Suppressor macrophage treated with lipopolysaccharide for 4 hours (primary cell): ENCODE measurements around the gene DRAP1.

Source experiments
- DNase-seq: peaks from one replicate; pipeline ENCODE4 v3.0.0-alpha.2; 2020

DRAP1 gene

GRCh38 chr11:65906602-65907001 lies 12.6 kb upstream of the DRAP1 start:
- DNase-seq, result no peak

- no peak for DNase-seq
These were observed 11.3 kb upstream of the DRAP1 start for GRCh38 chr11:65907878-65908277.

DNA sequence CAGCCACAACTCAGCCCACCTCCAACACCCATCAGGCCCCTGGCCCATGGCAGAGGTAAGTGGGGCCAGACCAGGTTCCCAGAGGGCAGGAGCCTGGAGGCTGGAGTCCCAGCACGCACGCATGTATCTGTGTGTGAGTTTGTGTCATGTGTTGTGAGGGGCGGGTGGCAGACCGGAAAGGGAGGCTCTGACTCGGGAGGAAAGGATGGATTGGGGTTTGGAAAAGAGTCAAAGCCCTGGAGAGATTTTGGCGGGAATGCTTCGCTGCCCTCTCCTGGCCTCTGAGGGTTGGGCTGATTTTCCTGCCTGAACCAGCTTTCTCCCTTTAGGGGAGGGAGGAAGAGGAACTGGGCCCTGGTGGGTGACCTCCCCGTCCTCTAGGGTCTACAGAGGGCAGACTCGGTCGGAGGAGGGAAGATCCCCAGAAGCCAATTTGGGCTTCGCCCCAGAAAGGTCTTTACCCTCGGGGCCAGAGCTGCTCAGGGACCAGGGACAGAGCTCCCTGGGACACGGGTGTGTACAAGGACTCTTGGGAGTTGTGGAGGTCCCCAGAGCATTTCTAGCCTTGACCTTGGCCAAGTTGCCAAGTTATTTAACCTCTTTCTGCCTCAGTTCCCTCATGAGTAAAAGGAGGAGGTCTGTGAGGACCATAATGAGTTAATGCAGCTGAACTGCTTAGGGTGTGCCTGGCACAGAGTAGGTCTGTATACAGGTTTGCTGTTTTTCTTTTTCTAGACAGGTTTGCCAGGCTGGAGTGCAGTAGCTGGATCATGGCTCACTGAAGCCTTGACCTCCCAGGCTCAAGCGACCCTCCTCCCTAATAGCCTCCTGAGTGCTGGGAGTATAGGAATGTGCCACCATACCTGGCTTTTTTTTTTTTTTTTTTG lies 7.3 kb upstream of the DRAP1 start:
- peak; percentile 32 for DNase-seq

- DNase-seq, result no peak
These were observed 6.4 kb upstream of the DRAP1 start for GRCh38 chr11:65912845-65913244.

DNA sequence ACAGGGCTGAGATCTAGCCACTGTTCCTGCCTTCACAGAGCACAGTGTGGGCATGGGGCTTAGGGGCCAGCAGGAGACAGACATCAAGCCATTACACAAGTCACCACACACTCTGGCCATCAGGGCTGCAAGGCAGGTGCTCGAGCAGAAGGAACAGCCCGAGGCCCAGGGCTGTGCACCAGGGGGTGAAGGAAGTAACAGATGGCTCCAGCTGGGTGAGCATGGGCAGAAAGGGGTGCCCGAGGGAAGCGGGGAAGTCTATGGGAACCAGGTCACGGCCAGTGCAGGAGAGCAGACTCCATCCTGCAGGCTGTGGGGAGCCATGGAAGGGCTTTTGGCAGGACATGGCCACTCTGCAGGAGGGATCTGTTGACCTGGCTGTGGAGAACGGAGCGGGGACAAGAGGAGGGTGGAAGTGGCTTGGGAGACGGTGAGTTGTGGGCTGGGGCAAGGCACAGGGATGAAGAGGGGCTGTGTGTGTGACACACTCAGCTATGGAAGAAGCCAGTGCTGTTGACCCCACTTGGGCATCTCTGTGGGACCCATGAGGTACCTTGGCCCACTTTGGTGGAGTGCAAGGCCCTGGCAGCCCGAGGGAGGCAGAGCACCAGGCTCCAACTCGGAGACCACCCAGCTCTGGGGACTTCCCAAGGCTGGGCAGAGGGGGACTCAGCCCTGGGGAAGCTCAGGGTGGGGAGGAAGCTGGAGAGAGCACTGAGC lies 4.0 kb upstream of the DRAP1 start:
- no peak for DNase-seq

DNA sequence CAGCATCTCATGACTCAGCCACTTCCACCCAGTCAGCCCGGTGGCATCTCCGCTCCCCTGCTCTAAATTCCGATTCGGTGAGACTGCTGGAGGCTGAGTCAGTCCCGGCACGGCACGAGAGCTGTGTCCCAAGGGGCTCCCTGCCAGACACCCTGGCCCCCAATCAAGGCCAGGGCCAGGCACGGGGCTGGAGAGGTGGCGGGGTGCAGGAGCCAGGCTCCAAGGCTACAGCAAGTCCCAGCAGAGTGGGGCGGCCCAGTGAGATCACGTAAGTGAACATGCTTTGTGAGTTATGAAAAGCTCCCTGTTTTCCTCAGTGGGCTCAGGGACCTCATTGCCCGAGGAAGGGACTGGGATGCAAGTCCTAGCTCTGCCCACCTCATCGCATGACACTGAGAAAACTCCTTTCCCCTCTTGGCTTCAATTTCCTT lies 3.4 kb upstream of the DRAP1 start:
- peak; percentile 64 for DNase-seq

- no peak for DNase-seq
These were observed 2.8 kb upstream of the DRAP1 start for GRCh38 chr11:65916391-65916790.

- DNase-seq, result no peak
These were observed 2.2 kb upstream of the DRAP1 start for GRCh38 chr11:65917077-65917433.

DNA sequence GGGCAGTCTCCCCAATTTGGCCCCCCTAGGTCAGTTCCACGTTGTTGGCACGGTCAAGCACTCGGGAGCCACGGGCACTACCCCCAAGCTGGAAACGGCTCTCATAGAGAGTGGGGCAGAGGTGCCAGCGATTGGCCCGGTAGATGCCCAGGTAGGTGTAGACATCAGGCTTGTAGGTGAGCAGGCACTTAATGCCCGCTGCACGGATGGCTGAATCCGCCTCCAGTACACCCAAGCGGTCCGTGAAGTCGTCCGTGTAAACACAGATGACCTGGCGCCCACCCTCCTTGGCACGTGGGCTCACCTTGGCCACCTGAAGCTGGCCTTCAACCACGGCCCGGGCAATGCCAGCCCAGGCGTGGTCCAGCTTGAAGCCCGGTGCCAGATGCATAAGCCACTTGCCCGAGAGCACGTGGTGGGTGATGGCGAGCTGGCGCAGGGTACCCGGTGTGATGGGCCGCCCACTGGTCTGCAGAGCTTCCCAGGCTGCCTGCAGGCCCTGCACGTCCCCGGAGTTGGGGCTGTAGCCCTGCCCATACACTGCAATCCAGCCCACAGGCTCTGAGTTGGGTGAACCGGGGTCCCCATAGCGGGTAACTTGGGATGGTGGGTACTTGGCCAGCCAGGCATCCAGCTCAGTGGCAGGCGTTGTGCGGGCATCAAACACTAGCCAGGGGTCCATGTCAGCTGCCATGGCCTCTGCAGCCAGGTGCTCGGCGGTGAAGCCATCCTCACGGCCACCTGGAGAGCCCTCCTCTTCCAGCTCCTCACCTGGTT lies 1.6 kb upstream of the DRAP1 start:
- DNase-seq, result no peak

DNA sequence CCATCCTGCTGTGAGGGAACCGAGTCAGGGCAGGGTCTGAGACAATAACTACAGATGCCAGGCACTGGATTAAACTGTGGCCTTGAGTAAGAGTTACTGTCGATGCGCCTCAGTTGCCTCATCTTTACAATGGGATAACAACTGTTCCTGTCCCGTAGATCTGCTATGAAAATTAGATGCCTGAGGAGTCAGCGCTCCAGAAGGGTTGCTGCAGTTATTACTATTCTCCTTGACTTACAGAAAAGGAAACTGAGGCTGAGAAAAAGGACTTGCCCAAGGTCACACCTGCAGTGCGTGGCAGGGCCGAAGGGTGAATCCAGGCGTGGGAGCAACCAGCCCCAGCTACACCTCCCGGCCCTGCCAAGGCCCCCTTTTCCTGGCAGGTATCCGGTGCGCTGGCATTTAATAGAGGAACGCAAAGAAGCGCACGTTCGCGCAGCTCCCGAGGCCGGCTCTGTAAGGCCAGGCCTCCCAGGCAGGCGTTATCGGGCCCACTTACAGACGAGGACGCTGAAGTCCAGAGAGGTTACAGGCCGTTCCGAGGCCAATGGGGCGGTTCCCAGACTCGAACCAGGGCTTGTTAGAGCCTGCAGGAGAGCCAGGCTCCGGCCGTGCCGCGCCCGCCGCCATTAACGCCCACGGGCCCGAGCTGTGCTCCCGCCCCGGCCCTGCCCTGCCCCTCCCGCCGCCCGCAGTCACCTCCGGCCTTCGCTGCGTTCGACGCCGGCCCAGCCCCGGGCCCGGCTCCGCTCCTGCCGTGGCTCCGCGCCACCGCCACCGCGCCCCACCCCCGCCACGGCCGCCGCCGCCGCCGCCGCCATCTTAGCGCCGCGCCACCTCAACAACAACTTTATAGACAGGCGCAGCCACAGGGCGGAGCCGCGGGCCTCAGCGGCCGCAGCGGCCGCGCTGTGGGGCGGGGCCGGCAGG lies 750 bp upstream of the DRAP1 start, which contains the start of gene C11orf68:
Gene C11orf68 (minus strand): TSS at position 852 of the 930 bp plus-strand sequence. CDS start 31 bp downstream, at position 821.
- no peak for DNase-seq

DNA sequence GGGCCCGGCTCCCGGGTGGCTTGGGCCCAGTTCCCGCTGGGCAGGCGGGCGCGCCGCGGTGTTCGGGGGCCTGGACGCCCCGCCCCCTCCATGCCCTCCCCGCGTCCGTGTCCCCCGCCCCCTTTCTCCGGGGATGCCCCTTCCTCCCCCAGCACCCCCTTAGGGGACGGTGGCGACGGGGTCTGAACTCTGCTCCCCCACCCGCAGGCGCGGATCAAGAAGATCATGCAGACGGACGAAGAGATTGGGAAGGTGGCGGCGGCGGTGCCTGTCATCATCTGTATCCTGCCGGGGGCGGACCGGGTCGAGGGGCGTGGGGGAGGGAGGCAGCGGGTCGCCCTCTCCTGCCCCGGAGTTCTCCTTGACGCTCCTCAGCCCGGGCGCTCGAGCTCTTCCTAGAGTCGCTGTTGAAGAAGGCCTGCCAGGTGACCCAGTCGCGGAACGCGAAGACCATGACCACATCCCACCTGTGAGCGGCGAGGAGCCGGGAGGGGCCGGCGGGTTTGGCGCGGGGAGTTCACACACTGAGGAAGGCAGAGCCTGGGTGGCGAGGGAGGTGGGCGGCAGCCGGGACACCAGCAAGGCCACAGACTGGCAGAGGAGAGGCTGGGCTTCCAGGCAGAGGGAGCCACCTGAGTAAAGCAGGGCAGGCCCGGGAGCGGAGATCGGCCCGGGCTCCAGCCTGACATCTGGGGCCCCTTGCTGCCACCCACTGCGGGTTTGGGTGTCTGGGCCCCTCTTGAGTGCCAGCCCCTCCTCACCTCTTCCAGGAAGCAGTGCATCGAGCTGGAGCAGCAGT lies 546 bp downstream of the DRAP1 start:
- DNase-seq, result no peak

- DNase-seq, result no peak
These were observed 1.2 kb downstream of the DRAP1 start for GRCh38 chr11:65920372-65920802.

DNA sequence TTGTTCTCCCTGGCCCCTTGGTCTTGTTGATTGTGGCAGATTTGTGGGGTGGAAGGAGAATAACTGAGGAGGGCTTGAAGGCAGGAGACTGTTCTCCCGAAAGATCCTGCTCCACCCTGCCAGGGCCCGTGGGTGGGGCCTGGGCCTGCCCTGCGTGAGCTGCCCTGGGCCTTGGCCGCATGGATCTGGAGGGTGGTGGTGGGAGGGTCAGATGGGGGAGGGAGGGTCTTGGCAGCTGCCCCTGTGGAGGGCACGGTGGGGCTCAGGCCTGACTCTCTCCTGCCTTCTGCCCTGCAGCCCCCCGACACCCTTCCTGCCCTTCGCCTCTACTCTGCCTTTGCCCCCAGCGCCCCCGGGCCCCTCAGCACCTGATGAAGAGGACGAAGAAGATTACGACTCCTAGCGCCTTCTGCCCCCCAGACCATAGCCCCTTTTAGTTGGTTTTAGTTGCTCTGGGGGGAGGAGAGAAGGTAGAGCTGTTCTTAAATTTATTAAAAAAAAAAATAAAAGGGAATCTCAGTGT lies 1.9 kb downstream of the DRAP1 start:
- DNase-seq, result no peak

DNA sequence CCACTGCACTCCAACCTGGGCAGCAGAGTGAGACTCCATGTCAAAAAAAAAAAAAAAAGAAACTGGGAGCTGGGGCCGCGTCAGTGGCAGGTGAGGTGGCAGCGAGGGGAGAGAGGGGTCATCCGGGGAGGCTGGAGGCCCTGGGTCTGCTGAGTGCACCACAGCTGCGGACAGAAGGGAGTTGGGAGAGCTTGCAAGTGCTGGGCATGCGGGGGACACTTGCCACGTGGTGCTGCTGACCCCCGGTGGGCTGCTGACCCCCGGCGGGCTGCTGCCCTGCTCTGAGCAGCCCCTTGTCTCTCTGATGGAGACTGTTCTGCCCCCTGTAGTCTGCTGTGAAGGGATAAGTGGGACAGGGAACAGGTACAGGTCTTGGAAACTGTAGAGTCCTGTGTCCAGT lies 2.6 kb downstream of the DRAP1 start:
- no peak for DNase-seq

DNA sequence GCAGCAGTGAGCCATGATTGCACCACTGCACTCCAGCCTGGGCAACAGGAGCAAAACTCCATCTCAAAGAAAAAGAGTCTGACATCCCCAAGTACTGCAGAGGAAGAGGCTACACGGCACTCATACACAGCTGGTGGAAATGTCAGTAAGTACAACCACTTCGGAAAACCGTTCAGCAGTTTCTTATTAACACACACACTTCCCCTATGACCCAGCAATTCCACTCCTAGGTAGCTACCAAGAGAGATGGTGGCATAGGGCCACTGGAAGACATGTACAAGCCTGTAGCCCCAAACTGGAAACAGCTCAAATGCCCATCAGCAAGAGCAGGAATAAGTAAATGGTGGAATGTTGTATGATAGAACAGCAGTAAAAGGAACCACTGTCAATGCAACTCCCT lies 3.3 kb downstream of the DRAP1 start:
- no peak for DNase-seq

GRCh38 chr11:65925397-65925796 lies 6.2 kb downstream of the DRAP1 start:
- no peak for DNase-seq

- peak; percentile 92 for DNase-seq
These were observed 8.7 kb downstream of the DRAP1 start for GRCh38 chr11:65927904-65928397.

DNA sequence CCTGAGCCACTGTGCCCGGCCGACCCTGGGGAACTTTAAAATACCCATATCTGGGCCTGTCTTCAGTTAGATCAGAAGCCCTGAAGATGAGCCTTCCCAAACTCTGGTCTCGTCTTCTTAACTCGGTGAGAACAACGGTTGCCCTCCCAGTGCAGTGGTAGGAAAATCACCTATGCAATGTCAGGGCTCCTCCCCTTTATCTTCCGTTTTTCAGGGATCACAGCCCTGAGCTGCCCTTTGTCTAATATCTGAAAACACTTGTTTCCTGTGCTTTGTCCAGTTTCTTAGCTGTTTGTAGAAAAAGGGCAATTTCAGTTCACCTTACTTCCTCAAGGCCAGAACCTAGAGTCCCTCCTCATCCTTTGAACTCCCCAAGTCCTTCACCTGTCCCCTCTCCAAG lies 9.4 kb downstream of the DRAP1 start:
- no peak for DNase-seq

DNA sequence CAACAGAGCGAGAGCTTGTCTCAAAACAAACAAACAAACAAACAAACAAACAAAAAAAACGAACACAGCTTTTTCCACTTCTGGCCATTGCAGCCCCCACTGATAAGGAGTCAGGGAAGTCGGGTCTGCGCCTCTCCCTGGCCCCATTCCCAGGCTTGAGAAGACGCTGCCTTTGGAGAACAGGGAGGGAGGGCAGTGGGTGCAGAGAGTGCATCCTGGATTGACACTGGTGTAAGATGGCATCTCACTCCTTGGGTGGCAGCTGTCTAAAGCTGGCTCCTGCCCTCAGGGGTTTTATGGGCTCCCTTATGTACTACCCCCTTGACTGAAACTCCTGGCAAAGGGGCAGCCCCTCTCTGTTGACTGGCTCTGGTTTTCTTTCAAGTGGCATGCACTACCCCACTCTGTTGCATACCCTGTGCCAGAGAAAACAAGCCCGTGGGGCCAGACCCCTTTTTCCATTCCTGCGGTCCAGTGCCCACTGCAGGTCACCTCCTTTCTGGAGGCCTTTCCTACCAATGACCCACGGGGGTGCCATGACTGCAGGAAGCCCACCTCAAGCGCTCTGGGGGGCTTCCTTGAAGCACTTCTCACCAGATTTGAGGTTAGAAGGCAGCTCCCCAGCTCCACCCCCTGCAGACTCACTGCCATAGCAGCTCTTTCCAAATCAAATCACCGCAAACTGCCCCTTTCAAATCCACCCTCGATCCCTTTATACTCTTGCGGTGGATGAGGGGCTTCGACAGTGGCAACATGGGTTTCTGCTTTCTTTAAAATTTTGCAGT lies 12.7 kb downstream of the DRAP1 start:
- no peak for DNase-seq

- peak; percentile 16 for DNase-seq
These were observed 13.3 kb downstream of the DRAP1 start for GRCh38 chr11:65932558-65932919.
